A673 (cell line): Measurements from ENCODE around the gene TAF5L. TPM values are rescaled to one million over a fixed set of nuclear protein-coding genes. Genes with fewer than 3 reads are reported as not detected.

ENCODE experiments used
- BruUV-seq: library from RNA; stranded (reverse); fragments of 400-500 nt; replicated peaks from 2 replicates; lab custom pipeline; 2021; lab: Mats Ljungman, UMichigan
- CTCF ChIA-PET: fragments of 300-600 bp; sonication (Branson Sonifier 250); formaldehyde crosslinking; loops from one replicate; lab custom pipeline; 2022; ENCODE audit warnings: antibody characterized with exemption; lab: Charles Lee
- POLR2A ChIA-PET: fragments of 300-600 bp; sonication (Branson Sonifier 250); formaldehyde crosslinking; loops from one replicate; lab custom pipeline; 2022; ENCODE audit warnings: antibody characterized with exemption; ENCODE audit not compliant: low non-redundant PET; lab: Charles Lee
- DNase-seq: peaks from one replicate; pipeline ENCODE4 v3.0.0-alpha.2; 2015; ENCODE audit warnings: low spot score
- H3K27ac ChIP-seq: fragments of 200-600 bp; sonication (generic); 2 replicates; pipeline ENCODE4 v1.5.1; 2016; ENCODE audit warnings: mixed run types, low read depth, mild to moderate bottlenecking, mixed read lengths, antibody characterized with exemption, low read length; ENCODE audit not compliant: poor library complexity, severe bottlenecking
- H3K27me3 ChIP-seq: fragments of 200-600 bp; sonication (generic); replicated peaks from 2 replicates; pipeline ENCODE4 v1.6.1; 2017; ENCODE audit warnings: mixed run types, low read depth, mild to moderate bottlenecking, mixed read lengths, antibody characterized with exemption, low read length; ENCODE audit not compliant: insufficient read depth, poor library complexity
- H3K36me3 ChIP-seq: fragments of 200-600 bp; sonication (generic); 2 replicates; pipeline ENCODE4 v1.6.1; 2016; ENCODE audit warnings: mixed run types, mild to moderate bottlenecking, mixed read lengths, antibody characterized with exemption, low read length; ENCODE audit not compliant: insufficient read depth, poor library complexity, severe bottlenecking
- H3K4me1 ChIP-seq: fragments of 200-600 bp; sonication (generic); 2 replicates; pipeline ENCODE4 v1.6.1; 2017; ENCODE audit warnings: mixed run types, mild to moderate bottlenecking, mixed read lengths, antibody characterized with exemption, low read length; ENCODE audit not compliant: insufficient read depth, poor library complexity, severe bottlenecking
- H3K4me3 ChIP-seq: fragments of 200-600 bp; sonication (generic); 2 replicates; pipeline ENCODE4 v1.5.1; 2016; ENCODE audit warnings: low read depth, mixed run types, mild to moderate bottlenecking, mixed read lengths, low read length; ENCODE audit not compliant: poor library complexity, severe bottlenecking
- H3K9me3 ChIP-seq: fragments of 200-600 bp; sonication (generic); 2 replicates; pipeline ENCODE4 v1.6.1; 2016; ENCODE audit warnings: mixed run types, low read depth, mild to moderate bottlenecking, mixed read lengths, antibody characterized with exemption, low read length; ENCODE audit not compliant: poor library complexity, severe bottlenecking
- EZH2 ChIP-seq: fragments of 200-600 bp; sonication (generic); IDR thresholded peaks from 2 replicates; pipeline ENCODE4 v1.6.1; 2017; ENCODE audit warnings: borderline replicate concordance, low read depth, mild to moderate bottlenecking, mixed read lengths, antibody characterized with exemption, low read length; ENCODE audit not compliant: poor library complexity, severe bottlenecking
- intact Hi-C: fragments of 100-400 bp; cut with micrococcal nuclease; formaldehyde crosslinking; loops from one replicate; pipeline ENCODE4 v1.10.0; 2022; ENCODE audit not compliant: unreplicated experiment
- total RNA-seq: library from RNA; stranded (reverse); gene quantifications from 2 replicates; pipeline ENCODE4 v1.2.3, GENCODE V29; 2021
- TF ChIP-seq, protein P1 (sequence below): fragments of 300-800, 200-600 bp; sonication (generic); conservative IDR thresholded peaks from 2 replicates; pipeline ENCODE4 v1.5.1; 2017; ENCODE audit warnings: low read depth, mild to moderate bottlenecking, antibody characterized with exemption, low read length, moderate library complexity, mixed read lengths

TAF5L gene
- total RNA-seq, 1 experiment from 2014 or later, result 33.4 TPM

DNA sequence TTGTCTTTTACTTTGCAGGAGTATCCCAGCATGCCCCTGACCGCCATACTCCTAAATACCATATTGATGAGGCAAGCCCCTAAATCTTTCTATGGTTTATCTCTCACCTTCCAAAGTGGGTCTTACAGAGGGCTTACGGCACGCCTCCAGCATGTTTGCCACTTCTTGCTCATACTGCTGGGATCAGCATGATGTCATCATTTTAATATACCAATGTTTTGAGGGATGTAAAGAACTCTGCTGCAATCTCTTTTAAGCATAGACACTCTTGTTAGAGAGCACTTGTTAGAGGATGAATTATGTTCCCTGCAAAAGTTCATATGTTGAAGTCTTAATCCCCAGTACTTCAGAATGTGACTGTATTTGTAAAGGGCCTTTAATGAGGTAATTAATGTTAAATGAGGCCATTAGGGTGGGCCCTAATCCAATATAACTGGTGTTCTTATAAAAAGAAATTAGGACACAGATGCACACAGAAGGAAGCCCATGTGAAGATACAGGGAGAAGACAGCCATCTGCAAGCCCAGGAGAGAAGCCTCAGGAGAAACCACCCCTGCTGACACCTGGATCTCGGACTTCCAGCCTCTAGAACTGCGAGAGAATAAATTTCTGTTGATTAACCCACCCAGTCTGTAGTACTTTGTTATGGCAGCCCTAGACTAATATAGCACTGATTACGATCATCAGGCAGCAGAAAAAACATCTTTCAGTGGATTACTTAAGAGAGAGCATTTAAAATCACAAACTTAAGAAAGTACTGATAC is 51.1 kb downstream of the TAF5L start:
- no peak overlapping the region for H3K4me3 ChIP-seq

DNA sequence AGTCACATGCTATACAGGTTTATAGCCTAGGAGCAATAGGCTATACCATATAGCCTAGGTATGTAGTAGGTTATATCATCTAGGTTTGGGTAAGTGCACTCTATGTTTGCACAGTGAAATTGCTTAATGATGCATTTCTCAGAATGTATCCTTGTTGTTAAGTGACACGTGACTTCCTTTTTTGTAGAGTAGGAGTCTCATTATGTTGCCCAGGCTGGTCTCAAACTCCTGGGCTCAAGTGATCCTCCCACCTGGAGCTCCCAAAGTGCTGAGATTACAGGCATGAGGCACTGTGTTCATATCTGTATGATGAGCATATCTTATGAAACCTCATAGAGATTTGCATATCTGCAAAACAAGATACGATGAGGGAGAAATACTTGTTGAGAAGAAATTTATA is 53.6 kb downstream of the TAF5L start:
- Histone ChIP-seq H3K4me1 (no peaks in the 10 kb centered on the region), H3K4me3 (no peak overlapping the region), H3K27me3 (no peaks in the 10 kb centered on the region), H3K27ac (no peak overlapping the region), H3K9me3 (no peaks in the 10 kb centered on the region), H3K36me3 (no peaks in the 10 kb centered on the region)
- POLR2A ChIA-PET, result no interaction called here
- TF ChIP-seq, protein P1, sequence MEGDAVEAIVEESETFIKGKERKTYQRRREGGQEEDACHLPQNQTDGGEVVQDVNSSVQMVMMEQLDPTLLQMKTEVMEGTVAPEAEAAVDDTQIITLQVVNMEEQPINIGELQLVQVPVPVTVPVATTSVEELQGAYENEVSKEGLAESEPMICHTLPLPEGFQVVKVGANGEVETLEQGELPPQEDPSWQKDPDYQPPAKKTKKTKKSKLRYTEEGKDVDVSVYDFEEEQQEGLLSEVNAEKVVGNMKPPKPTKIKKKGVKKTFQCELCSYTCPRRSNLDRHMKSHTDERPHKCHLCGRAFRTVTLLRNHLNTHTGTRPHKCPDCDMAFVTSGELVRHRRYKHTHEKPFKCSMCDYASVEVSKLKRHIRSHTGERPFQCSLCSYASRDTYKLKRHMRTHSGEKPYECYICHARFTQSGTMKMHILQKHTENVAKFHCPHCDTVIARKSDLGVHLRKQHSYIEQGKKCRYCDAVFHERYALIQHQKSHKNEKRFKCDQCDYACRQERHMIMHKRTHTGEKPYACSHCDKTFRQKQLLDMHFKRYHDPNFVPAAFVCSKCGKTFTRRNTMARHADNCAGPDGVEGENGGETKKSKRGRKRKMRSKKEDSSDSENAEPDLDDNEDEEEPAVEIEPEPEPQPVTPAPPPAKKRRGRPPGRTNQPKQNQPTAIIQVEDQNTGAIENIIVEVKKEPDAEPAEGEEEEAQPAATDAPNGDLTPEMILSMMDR, result no peak
- TF ChIP-seq EZH2, result no peak
- CTCF ChIA-PET, result no interaction called here
- DNase-seq, result no peak
- intact Hi-C loops, result no loop called here
- no TSS peak for BruUV-seq

More for the DNA sequence above, 51.1 kb downstream of the TAF5L start:
- no peak for TF ChIP-seq EZH2
- TF ChIP-seq, protein P1, result no peak
- Histone ChIP-seq H3K27me3 (no peaks in the 10 kb centered on the region), H3K27ac (no peak overlapping the region), H3K9me3 (no peaks in the 10 kb centered on the region), H3K4me1 (peaks cover 12% of the 10 kb centered on the region), H3K36me3 (no peaks in the 10 kb centered on the region)
- intact Hi-C loops, result no loop called here
- ChIA-PET CTCF (no interaction called here), POLR2A (no interaction called here)
- BruUV-seq, result no TSS peak
- DNase-seq, result no peak

DNA sequence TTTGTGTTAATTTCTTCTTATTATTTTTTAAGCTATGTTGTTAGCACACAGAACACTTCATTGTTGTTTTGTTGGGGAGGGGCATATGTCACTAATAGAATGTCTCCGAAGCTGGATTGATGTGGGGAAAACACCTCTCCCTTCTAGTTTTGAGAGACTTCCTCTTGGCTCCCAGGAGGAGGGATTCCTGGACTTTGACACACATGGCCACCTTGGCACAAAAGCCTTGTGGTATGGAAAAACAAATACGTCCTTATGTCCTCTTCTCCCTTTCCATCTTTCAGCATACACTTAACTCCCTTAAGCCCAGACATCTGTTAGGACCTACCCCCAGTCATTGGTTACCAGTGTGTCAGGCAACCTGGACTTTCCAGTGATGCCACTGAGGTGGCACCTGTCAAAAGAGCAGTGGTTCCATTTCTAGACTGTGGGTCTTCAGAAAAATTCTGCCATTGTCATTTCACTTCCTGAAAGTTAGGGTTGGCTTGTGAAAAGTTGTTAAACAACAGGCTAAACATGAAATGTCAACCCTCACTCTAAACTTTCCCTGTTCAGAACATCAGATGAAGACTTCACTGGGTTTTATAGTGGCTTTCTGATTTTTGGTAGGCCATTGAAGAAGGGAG is 54.9 kb downstream of the TAF5L start:
- Histone ChIP-seq H3K4me1 (no peaks in the 10 kb centered on the region), H3K36me3 (no peaks in the 10 kb centered on the region), H3K27ac (no peak overlapping the region), H3K27me3 (no peaks in the 10 kb centered on the region), H3K4me3 (no peak overlapping the region), H3K9me3 (no peaks in the 10 kb centered on the region)
- no TSS peak for BruUV-seq
- no peak for TF ChIP-seq EZH2
- TF ChIP-seq, protein P1, result no peak
- ChIA-PET CTCF (no interaction called here), POLR2A (no interaction called here)
- no peak for DNase-seq
- intact Hi-C loops, result no loop called here
